OCI-LY1 (cell line): ENCODE data around the gene GABRG2.

ENCODE experiments used
- H2AFZ ChIP-seq: fragments of 200-600 bp; sonication (generic), shearing (Covaris generic); 2 replicates; pipeline ENCODE4 v1.6.0; 2014; ENCODE audit warnings: antibody characterized with exemption, mild to moderate bottlenecking, low read length
- H3F3A ChIP-seq: fragments of 200-600 bp; sonication (generic), shearing (Covaris generic); 2 replicates; pipeline ENCODE4 v1.6.0; 2014; ENCODE audit warnings: mild to moderate bottlenecking, antibody characterized with exemption, low read length, moderate library complexity; ENCODE audit not compliant: insufficient read depth
- H3K27ac ChIP-seq: fragments of 200-600 bp; sonication (generic); 2 replicates; pipeline ENCODE4 v1.5.1; 2014; ENCODE audit warnings: low read length, mixed run types, mild to moderate bottlenecking, low read depth; ENCODE audit not compliant: poor library complexity, severe bottlenecking
- H3K27me3 ChIP-seq: fragments of 200-600 bp; sonication (generic); 2 replicates; pipeline ENCODE4 v1.6.0; 2014; ENCODE audit warnings: antibody characterized with exemption, mild to moderate bottlenecking, low read length, moderate library complexity; ENCODE audit not compliant: insufficient read depth
- H3K36me3 ChIP-seq: fragments of 200-600 bp; sonication (generic); 2 replicates; pipeline ENCODE4 v1.6.1; 2014; ENCODE audit warnings: mild to moderate bottlenecking, antibody characterized with exemption, low read length, moderate library complexity, mixed read lengths; ENCODE audit not compliant: insufficient read depth
- H3K4me1 ChIP-seq: fragments of 200-600 bp; sonication (generic); 2 replicates; pipeline ENCODE4 v1.5.1; 2014; ENCODE audit warnings: mild to moderate bottlenecking, low read length, moderate library complexity; ENCODE audit not compliant: insufficient read depth, severe bottlenecking
- H3K4me2 ChIP-seq: fragments of 200-600 bp; sonication (generic), shearing (Covaris generic); 2 replicates; pipeline ENCODE4 v1.6.1; 2014; ENCODE audit warnings: low read length
- H3K4me3 ChIP-seq: fragments of 200-600 bp; sonication (generic); 2 replicates; pipeline ENCODE4 v1.5.1; 2014; ENCODE audit warnings: low read length, low read depth, mild to moderate bottlenecking, mixed read lengths; ENCODE audit not compliant: poor library complexity, severe bottlenecking
- H3K79me2 ChIP-seq: fragments of 200-600 bp; shearing (Covaris generic); 2 replicates; pipeline ENCODE4 v1.6.1; 2016; ENCODE audit warnings: mixed run types, low read length, mixed read lengths; ENCODE audit not compliant: insufficient read depth
- H3K9ac ChIP-seq: fragments of 200-600 bp; sonication (generic), shearing (Covaris generic); 2 replicates; pipeline ENCODE4 v1.6.1; 2014; ENCODE audit warnings: mild to moderate bottlenecking, low read length, mixed read lengths
- H3K9me2 ChIP-seq: fragments of 200-600 bp; sonication (generic), shearing (Covaris generic); 2 replicates; pipeline ENCODE4 v1.6.1; 2014; ENCODE audit warnings: low read depth, mild to moderate bottlenecking, low read length, mixed read lengths
- H3K9me3 ChIP-seq: fragments of 200-600 bp; shearing (Covaris generic); 2 replicates; pipeline ENCODE4 v1.6.1; 2014; ENCODE audit warnings: low read length, mixed read lengths
- H4K20me1 ChIP-seq: fragments of 200-600 bp; sonication (generic), shearing (Covaris generic); 2 replicates; pipeline ENCODE4 v1.6.0; 2016; ENCODE audit warnings: mild to moderate bottlenecking, low read length; ENCODE audit not compliant: insufficient read depth
- EZH2 ChIP-seq: fragments of 200-600 bp; sonication (generic), shearing (Covaris generic); IDR thresholded peaks from 2 replicates; pipeline ENCODE4 v1.8.0; 2017; ENCODE audit warnings: borderline replicate concordance, mixed run types, mild to moderate bottlenecking, antibody characterized with exemption, low read length, moderate library complexity, mixed read lengths
- TF ChIP-seq, protein P1 (sequence below): fragments of 200-600 bp; sonication (generic), shearing (Covaris generic); IDR thresholded peaks from 2 replicates; pipeline ENCODE4 v1.5.1; 2017; ENCODE audit warnings: mild to moderate bottlenecking, antibody characterized with exemption, low read length, moderate library complexity, mixed read lengths

The GABRG2 gene

DNA sequence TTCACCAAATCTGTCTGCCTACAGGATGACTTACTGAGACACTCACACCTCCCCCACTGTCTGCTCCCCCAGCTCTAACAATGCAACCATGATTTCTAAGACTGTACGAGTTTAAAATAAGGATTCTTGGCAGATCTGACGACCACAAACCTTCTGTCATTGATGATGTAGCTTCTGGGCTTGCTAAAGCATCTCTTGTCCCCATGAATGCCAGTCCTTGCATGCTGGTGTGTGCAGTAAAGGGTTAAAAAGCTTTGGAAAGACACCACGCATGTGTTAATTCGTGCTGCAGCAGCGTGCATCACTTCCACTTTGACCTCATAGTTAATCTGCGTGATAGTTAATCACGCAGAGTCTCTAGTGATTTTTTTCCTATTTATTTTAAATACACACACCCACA, 411 bp upstream of the GABRG2 start:
- Histone ChIP-seq H3K27ac (no peak overlapping the region), H2AFZ (no peak overlapping the region), H3K79me2 (no peaks in the 10 kb centered on the region), H3K4me1 (no peaks in the 10 kb centered on the region), H3K36me3 (no peaks in the 10 kb centered on the region), H3K4me3 (no peak overlapping the region), H3K27me3 (no peaks in the 10 kb centered on the region), H3K9me2 (no peaks in the 10 kb centered on the region), H3F3A (no peaks in the 10 kb centered on the region), H3K9ac (no peak overlapping the region), H4K20me1 (no peaks in the 10 kb centered on the region), H3K4me2 (no peak overlapping the region), H3K9me3 (no peaks in the 10 kb centered on the region)
- TF ChIP-seq, protein P1, sequence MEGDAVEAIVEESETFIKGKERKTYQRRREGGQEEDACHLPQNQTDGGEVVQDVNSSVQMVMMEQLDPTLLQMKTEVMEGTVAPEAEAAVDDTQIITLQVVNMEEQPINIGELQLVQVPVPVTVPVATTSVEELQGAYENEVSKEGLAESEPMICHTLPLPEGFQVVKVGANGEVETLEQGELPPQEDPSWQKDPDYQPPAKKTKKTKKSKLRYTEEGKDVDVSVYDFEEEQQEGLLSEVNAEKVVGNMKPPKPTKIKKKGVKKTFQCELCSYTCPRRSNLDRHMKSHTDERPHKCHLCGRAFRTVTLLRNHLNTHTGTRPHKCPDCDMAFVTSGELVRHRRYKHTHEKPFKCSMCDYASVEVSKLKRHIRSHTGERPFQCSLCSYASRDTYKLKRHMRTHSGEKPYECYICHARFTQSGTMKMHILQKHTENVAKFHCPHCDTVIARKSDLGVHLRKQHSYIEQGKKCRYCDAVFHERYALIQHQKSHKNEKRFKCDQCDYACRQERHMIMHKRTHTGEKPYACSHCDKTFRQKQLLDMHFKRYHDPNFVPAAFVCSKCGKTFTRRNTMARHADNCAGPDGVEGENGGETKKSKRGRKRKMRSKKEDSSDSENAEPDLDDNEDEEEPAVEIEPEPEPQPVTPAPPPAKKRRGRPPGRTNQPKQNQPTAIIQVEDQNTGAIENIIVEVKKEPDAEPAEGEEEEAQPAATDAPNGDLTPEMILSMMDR, result no peak
- no peak for TF ChIP-seq EZH2

- no peak for TF ChIP-seq EZH2
- TF ChIP-seq, protein P1, result no peak
- H3K9me2 ChIP-seq, result no peaks in the 10 kb centered on the region
- H4K20me1 ChIP-seq, result no peaks in the 10 kb centered on the region
- no peak overlapping the region for H3K27ac ChIP-seq
- H3K79me2 ChIP-seq, result no peaks in the 10 kb centered on the region
- no peaks in the 10 kb centered on the region for H3K27me3 ChIP-seq
- no peaks in the 10 kb centered on the region for H3K9me3 ChIP-seq
- H3K36me3 ChIP-seq, result no peaks in the 10 kb centered on the region
- H2AFZ ChIP-seq, result no peak overlapping the region
- H3F3A ChIP-seq, result no peaks in the 10 kb centered on the region
- no peak overlapping the region for H3K9ac ChIP-seq
- H3K4me3 ChIP-seq, result no peak overlapping the region
- no peaks in the 10 kb centered on the region for H3K4me1 ChIP-seq
- H3K4me2 ChIP-seq, result no peak overlapping the region
Measured at GRCh38 chr5:162068412-162068811, 839 bp downstream of the GABRG2 start.

GRCh38 chr5:162068936-162069335, 1.4 kb downstream of the GABRG2 start:
- Histone ChIP-seq H3K4me2 (no peak overlapping the region), H3K9me3 (no peaks in the 10 kb centered on the region), H3K4me3 (no peak overlapping the region), H3F3A (no peaks in the 10 kb centered on the region), H3K9ac (no peak overlapping the region), H3K27me3 (no peaks in the 10 kb centered on the region), H4K20me1 (no peaks in the 10 kb centered on the region), H3K9me2 (no peaks in the 10 kb centered on the region), H3K79me2 (no peaks in the 10 kb centered on the region), H3K27ac (no peak overlapping the region), H3K4me1 (no peaks in the 10 kb centered on the region), H3K36me3 (no peaks in the 10 kb centered on the region), H2AFZ (no peak overlapping the region)
- TF ChIP-seq, protein P1, result no peak
- no peak for TF ChIP-seq EZH2
